ENCODE data around the gene DNAJB4. TPM values are rescaled to one million over a fixed set of nuclear protein-coding genes. Genes with fewer than 3 reads are reported as not detected.

Gene DNAJB4
- total and polyA plus RNA-seq, 2 donors (not counting 3 experiments of a cell fraction or from before 2014, with no cell fraction given): 30.4 to 136 TPM

DNA sequence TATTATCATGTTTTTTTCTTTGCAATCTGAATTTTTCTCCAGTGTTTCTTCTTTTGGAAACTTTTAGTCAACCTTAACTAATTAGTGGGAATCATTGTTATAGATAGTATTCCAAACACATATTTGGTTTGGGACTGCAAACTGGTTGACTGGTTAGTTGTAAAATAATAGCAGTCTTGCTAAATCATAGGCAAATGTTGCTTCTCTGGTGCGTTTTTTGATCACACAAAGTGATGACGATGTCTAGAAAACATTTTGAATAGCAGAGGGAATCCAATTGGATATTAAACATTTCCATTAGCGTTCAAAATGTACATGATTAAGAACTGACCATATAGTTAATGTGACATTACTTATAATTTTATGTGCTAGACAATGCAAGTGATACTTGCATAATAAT, 4.5 kb downstream of the DNAJB4 start:
- Histone ChIP-seq H3K4me3 (replicated peaks in 1 of 3; ENCODE audit: insufficient read depth in 1 of 3, low read depth in 1 of 3, low read length in 3 of 3) (peak overlapping the region; percentile 69 to 99 (median 98)), H4K20me1 (replicated peaks; ENCODE audit: control insufficient read depth, extremely low read depth, insufficient read depth, low read length) (peaks cover 5% of the 10 kb centered on the region), H3K4me2 (ENCODE audit: insufficient read depth, low read length) (peak overlapping the region; percentile 100), H3K27me3 (ENCODE audit: control insufficient read depth in 2 of 2, insufficient read depth in 2 of 2, low read length in 2 of 2) (no peaks in the 10 kb centered on the region), H3K79me2 (ENCODE audit: control insufficient read depth, insufficient read depth, low read length) (peaks cover 89% of the 10 kb centered on the region), H3K36me3 (ENCODE audit: control insufficient read depth in 2 of 2, extremely low read depth in 1 of 2, insufficient read depth in 2 of 2, low read length in 2 of 2) (peaks cover 4 to 12% of the 10 kb centered on the region in 2 experiments), H3K27ac (ENCODE audit: insufficient read depth, low read depth, low read length) (peak overlapping the region; percentile 70), H3K4me1 (ENCODE audit: control insufficient read depth, extremely low read depth, insufficient read depth, low read length) (peaks cover 29% of the 10 kb centered on the region), H3K9me3 (replicated peaks; ENCODE audit: control insufficient read depth, insufficient read depth, low read length) (no peaks in the 10 kb centered on the region), H2AFZ (ENCODE audit: low read depth, low read length) (no peak overlapping the region), H3K9ac (replicated peaks; ENCODE audit: extremely low read depth, insufficient read depth, low read length) (peak overlapping the region; percentile 98), H3K9me1 (replicated peaks; ENCODE audit: control insufficient read depth, extremely low read depth, insufficient read depth, low read length) (peaks cover 3% of the 10 kb centered on the region)
- dilution Hi-C loops (cut with MboI; ENCODE audit: extremely low pct_ligation_motif_present, low sequenced_read_pairs) (no loop called here), intact Hi-C loops (cut with micrococcal nuclease) (no loop called here)
- DNase-seq (ENCODE audit: low read depth, low spot score): peak; percentile 49
- no peak for FAIRE-seq
- TF ChIP-seq MYC (IDR thresholded peaks at IDR 0.05; ENCODE audit: low read depth, low read length) (no peak), EZH2 (IDR thresholded peaks at IDR 0.05; ENCODE audit: borderline replicate concordance, low read depth, low read length, severe bottlenecking) (no peak), JUN (IDR thresholded peaks at IDR 0.05; ENCODE audit: borderline replicate concordance, insufficient read depth, insufficient read length, low read depth) (no peak), GATA2 (IDR thresholded peaks at IDR 0.05; ENCODE audit: insufficient read depth, insufficient read length, low read depth, low read length) (no peak), FOS (IDR thresholded peaks at IDR 0.05; ENCODE audit: borderline replicate concordance, insufficient read depth, low read length) (no peak), POLR2A (IDR thresholded peaks at IDR 0.05; ENCODE audit: low read depth, low read length) (no peak)
- TF ChIP-seq, protein P1, sequence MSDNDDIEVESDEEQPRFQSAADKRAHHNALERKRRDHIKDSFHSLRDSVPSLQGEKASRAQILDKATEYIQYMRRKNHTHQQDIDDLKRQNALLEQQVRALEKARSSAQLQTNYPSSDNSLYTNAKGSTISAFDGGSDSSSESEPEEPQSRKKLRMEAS (IDR thresholded peaks at IDR 0.05; ENCODE audit: insufficient read depth, insufficient read length): no peak
- CTCF ChIA-PET: interaction anchor here (0.9 to 15.7 kb wide), 6 partner anchors 11 to 105 kb away, joined by 3 to 250 read pairs (median 4); no protein-coding TSS in a partner anchor
- no TSS peak for BruUV-seq (replicated peaks)
- POLR2A ChIA-PET: interaction anchor here (1.4 kb wide), 1 partner anchor 92 kb away, joined by 3 read pairs; no protein-coding TSS in a partner anchor

DNA sequence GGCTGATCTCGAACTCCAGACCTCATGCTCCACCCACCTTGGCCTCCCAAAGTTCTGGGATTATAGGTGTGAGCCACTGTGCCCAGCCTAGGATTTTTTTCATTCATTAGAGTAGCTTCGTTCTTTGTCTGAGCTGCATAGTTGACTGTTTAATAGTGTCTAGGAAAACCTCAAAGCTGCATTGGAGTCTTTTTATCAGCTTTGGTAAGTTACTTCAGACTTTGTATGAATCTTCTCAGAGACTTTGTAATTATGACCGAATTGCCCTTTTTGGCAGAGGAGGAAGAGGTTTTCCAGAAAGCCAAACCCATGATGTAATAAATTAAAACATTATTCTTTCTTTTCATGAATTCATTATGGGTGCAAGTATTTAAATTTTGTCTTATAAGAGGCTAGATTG, 5.1 kb downstream of the DNAJB4 start:
- H3K4me3 ChIP-seq (replicated peaks in 1 of 3; ENCODE audit: insufficient read depth in 1 of 3, low read depth in 1 of 3, low read length in 3 of 3): peak overlapping the region; percentile 69 to 99 (median 98)

More for the DNA sequence above, 5.1 kb downstream of the DNAJB4 start:
- Histone ChIP-seq H3K9me3 (replicated peaks; ENCODE audit: control insufficient read depth, insufficient read depth, low read length) (no peaks in the 10 kb centered on the region), H4K20me1 (replicated peaks; ENCODE audit: control insufficient read depth, extremely low read depth, insufficient read depth, low read length) (peaks cover 5% of the 10 kb centered on the region), H3K36me3 (ENCODE audit: control insufficient read depth in 2 of 2, extremely low read depth in 1 of 2, insufficient read depth in 2 of 2, low read length in 2 of 2) (peaks cover 7 to 17% of the 10 kb centered on the region in 2 experiments), H3K27ac (ENCODE audit: insufficient read depth, low read depth, low read length) (peak overlapping the region; percentile 70), H3K4me2 (ENCODE audit: insufficient read depth, low read length) (peak overlapping the region; percentile 100), H3K9me1 (replicated peaks; ENCODE audit: control insufficient read depth, extremely low read depth, insufficient read depth, low read length) (peaks cover 3% of the 10 kb centered on the region), H3K4me1 (ENCODE audit: control insufficient read depth, extremely low read depth, insufficient read depth, low read length) (peaks cover 29% of the 10 kb centered on the region), H3K79me2 (ENCODE audit: control insufficient read depth, insufficient read depth, low read length) (peaks cover 93% of the 10 kb centered on the region), H2AFZ (ENCODE audit: low read depth, low read length) (no peak overlapping the region), H3K27me3 (ENCODE audit: control insufficient read depth in 2 of 2, insufficient read depth in 2 of 2, low read length in 2 of 2) (no peaks in the 10 kb centered on the region), H3K9ac (replicated peaks; ENCODE audit: extremely low read depth, insufficient read depth, low read length) (peak overlapping the region; percentile 98)
- FAIRE-seq: no peak
- dilution Hi-C loops (cut with MboI; ENCODE audit: extremely low pct_ligation_motif_present, low sequenced_read_pairs) (no loop called here), intact Hi-C loops (cut with micrococcal nuclease) (no loop called here)
- DNase-seq (ENCODE audit: low read depth, low spot score): peak; percentile 37
- POLR2A ChIA-PET: interaction anchor here (1.4 to 2.1 kb wide), 3 partner anchors 31 to 92 kb away, joined by 3 to 5 read pairs (median 4); partner anchors contain the start of gene FUBP1
- TF ChIP-seq POLR2AphosphoS5 (IDR thresholded peaks at IDR 0.05; ENCODE audit: insufficient read depth, low read depth, low read length): no peak
- TF ChIP-seq, protein P2, sequence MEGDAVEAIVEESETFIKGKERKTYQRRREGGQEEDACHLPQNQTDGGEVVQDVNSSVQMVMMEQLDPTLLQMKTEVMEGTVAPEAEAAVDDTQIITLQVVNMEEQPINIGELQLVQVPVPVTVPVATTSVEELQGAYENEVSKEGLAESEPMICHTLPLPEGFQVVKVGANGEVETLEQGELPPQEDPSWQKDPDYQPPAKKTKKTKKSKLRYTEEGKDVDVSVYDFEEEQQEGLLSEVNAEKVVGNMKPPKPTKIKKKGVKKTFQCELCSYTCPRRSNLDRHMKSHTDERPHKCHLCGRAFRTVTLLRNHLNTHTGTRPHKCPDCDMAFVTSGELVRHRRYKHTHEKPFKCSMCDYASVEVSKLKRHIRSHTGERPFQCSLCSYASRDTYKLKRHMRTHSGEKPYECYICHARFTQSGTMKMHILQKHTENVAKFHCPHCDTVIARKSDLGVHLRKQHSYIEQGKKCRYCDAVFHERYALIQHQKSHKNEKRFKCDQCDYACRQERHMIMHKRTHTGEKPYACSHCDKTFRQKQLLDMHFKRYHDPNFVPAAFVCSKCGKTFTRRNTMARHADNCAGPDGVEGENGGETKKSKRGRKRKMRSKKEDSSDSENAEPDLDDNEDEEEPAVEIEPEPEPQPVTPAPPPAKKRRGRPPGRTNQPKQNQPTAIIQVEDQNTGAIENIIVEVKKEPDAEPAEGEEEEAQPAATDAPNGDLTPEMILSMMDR (IDR thresholded peaks at IDR 0.05; ENCODE audit: extremely low read depth in 1 of 2, insufficient read depth in 1 of 2, low read depth in 1 of 2, low read length in 2 of 2): no peak
- no peak for TF ChIP-seq MYC (IDR thresholded peaks at IDR 0.05; ENCODE audit: low read depth, low read length)
- TF ChIP-seq FOS (IDR thresholded peaks at IDR 0.05; ENCODE audit: borderline replicate concordance, insufficient read depth, low read length): no peak
- no peak for TF ChIP-seq JUN (IDR thresholded peaks at IDR 0.05; ENCODE audit: borderline replicate concordance, insufficient read depth, insufficient read length, low read depth)
- TF ChIP-seq, protein P1 (IDR thresholded peaks at IDR 0.05; ENCODE audit: insufficient read depth, insufficient read length): no peak
- TF ChIP-seq EZH2 (IDR thresholded peaks at IDR 0.05; ENCODE audit: borderline replicate concordance, low read depth, low read length, severe bottlenecking): no peak
- TF ChIP-seq GATA2 (IDR thresholded peaks at IDR 0.05; ENCODE audit: insufficient read depth, insufficient read length, low read depth, low read length): no peak
- no peak for TF ChIP-seq POLR2A (IDR thresholded peaks at IDR 0.05; ENCODE audit: low read depth, low read length)
- CTCF ChIA-PET: interaction anchor here (0.9 to 15.7 kb wide), 8 partner anchors 8 to 104 kb away, joined by 3 to 250 read pairs (median 4); no protein-coding TSS in a partner anchor
- no TSS peak for BruUV-seq (replicated peaks)
